HepG2 (cell line): ENCODE measurements around the gene IST1. TPM values are rescaled to one million over a fixed set of nuclear protein-coding genes. Genes with fewer than 3 reads are reported as not detected.
A peak's percentile ranks its signal among the peaks of the same experiment; 100 is the strongest.

Experiments used
- ATAC-seq: fragments of 200-7000 bp; cut with Tn5 transposase; 3 replicates; pipeline ENCODE4 v1.9.1; 2020; ENCODE audit warnings: mild to moderate bottlenecking, moderate library complexity
- BruUV-seq: library from RNA; stranded (reverse); fragments of 400-500 nt; replicated peaks from 2 replicates; lab custom pipeline; 2021; lab: Mats Ljungman, UMichigan
- CTCF ChIA-PET: fragments of 300-600 bp; formaldehyde crosslinking; extraction: SDS; loops from one replicate; lab custom pipeline; 2021; ENCODE audit warnings: low total read pairs, inconsistent platforms, low intra/inter-chr PET ratio; lab: Yijun Ruan, JAX
- POLR2A ChIA-PET: fragments of 350-600 bp; sonication (Branson Sonifier 250); formaldehyde crosslinking; loops from one replicate; lab custom pipeline; 2020; ENCODE audit warnings: antibody characterized with exemption, inconsistent platforms; lab: Yijun Ruan, JAX
- DNase-seq: peaks from one replicate; pipeline ENCODE4 v3.0.0-alpha.2; 2015; ENCODE audit warnings: low spot score
- FAIRE-seq: peaks from 3 replicates; lab custom pipeline; 2011; peaks lifted over from hg19 to GRCh38; lab: Jason Lieb, UNC
- H2AFZ ChIP-seq: one replicate; pipeline ENCODE4 v1.6.1; 2011; ENCODE audit warnings: low read length, inconsistent platforms
- H3K27ac ChIP-seq: fragments of 300-600 bp; 3 replicates; pipeline ENCODE4 v1.8.0; 2011; ENCODE audit warnings: mixed run types, mild to moderate bottlenecking, mixed read lengths, low read length, inconsistent platforms; ENCODE audit not compliant: insufficient read depth; ENCODE audit errors: extremely low read length
- H3K27me3 ChIP-seq, 2 experiments: fragments of 200-600 bp in 1 of 2; 2 replicates in 1 of 2; 3 replicates in 1 of 2; pipeline versions ENCODE4 v1.6.0 to v1.8.0; 2011; ENCODE audit warnings: low read length in 2 of 2, mild to moderate bottlenecking in 2 of 2, moderate library complexity in 2 of 2, inconsistent platforms in 1 of 2; ENCODE audit not compliant: insufficient read depth in 2 of 2, control insufficient read depth in 1 of 2
- H3K36me3 ChIP-seq, 2 experiments: fragments of 200-600 bp in 1 of 2; replicated peaks in 1 of 2; 2 replicates in 1 of 2; 3 replicates in 1 of 2; pipeline versions ENCODE4 v1.5.1 to v1.8.0; 2011; ENCODE audit warnings: low read length in 2 of 2, inconsistent platforms in 1 of 2; ENCODE audit not compliant: insufficient read depth in 2 of 2, control insufficient read depth in 1 of 2
- H3K4me1 ChIP-seq: 2 replicates; pipeline ENCODE4 v1.5.1; 2012; ENCODE audit warnings: low read length, inconsistent platforms; ENCODE audit not compliant: insufficient read depth
- H3K4me2 ChIP-seq: 2 replicates; pipeline ENCODE4 v1.6.0; 2011; ENCODE audit warnings: low read depth, low read length, inconsistent platforms
- H3K4me3 ChIP-seq, 3 experiments: fragments of 200-600 bp in 1 of 3; sonication (generic), shearing (Covaris generic) in 1 of 3; replicated peaks in 1 of 3; 2 replicates each; pipeline ENCODE4 v1.5.1; 2011 to 2016; ENCODE audit warnings: low read length in 3 of 3, inconsistent platforms in 2 of 3, low read depth in 2 of 3, mild to moderate bottlenecking in 2 of 3, control low read depth in 1 of 3, mixed read lengths in 1 of 3; ENCODE audit not compliant: insufficient read depth in 1 of 3
- H3K79me2 ChIP-seq: one replicate; pipeline ENCODE4 v1.6.1; 2011; ENCODE audit warnings: low read length, inconsistent platforms; ENCODE audit not compliant: insufficient read depth
- H3K9ac ChIP-seq: 2 replicates; pipeline ENCODE4 v1.6.0; 2011; ENCODE audit warnings: mild to moderate bottlenecking, low read depth, low read length, inconsistent platforms; ENCODE audit not compliant: insufficient read depth
- H3K9me3 ChIP-seq: 2 replicates; pipeline ENCODE4 v1.5.1; 2012; ENCODE audit warnings: mild to moderate bottlenecking, low read length
- H4K20me1 ChIP-seq: 2 replicates; pipeline ENCODE4 v1.6.0; 2011; ENCODE audit warnings: inconsistent platforms, mild to moderate bottlenecking, low read length, moderate library complexity; ENCODE audit not compliant: insufficient read depth
- ARID5B ChIP-seq: IDR thresholded peaks from 2 replicates; pipeline ENCODE4 v1.4.0; 2020; ENCODE audit warnings: mild to moderate bottlenecking, missing genetic modification reagents
- ASH2L ChIP-seq: fragments of 300-600, 200-600 bp; sonication (generic); IDR thresholded peaks from 2 replicates; pipeline ENCODE4 v1.7.0; 2017; ENCODE audit warnings: low read depth, mild to moderate bottlenecking, moderate library complexity, mixed read lengths, low read length; ENCODE audit not compliant: insufficient read length
- PAXIP1 ChIP-seq: sonication (generic); formaldehyde crosslinking; conservative IDR thresholded peaks from 2 replicates; pipeline ENCODE4 v1.4.0; 2020; ENCODE audit warnings: mild to moderate bottlenecking, missing genetic modification reagents, moderate library complexity
- POLR2A ChIP-seq, 2 experiments: IDR thresholded peaks; 2 replicates each; pipeline ENCODE4 v1.6.1; 2011; ENCODE audit warnings: low read depth in 2 of 2, low read length in 2 of 2, mild to moderate bottlenecking in 1 of 2, moderate library complexity in 1 of 2; ENCODE audit not compliant: insufficient read depth in 1 of 2
- POLR2AphosphoS2 ChIP-seq: IDR thresholded peaks from 2 replicates; pipeline ENCODE4 v1.6.1; 2011; ENCODE audit warnings: low read depth, low read length, improper control_type of control experiment
- RBM22 ChIP-seq: fragments of 200-400 bp; formaldehyde crosslinking; optimal IDR thresholded peaks from 2 replicates; pipeline ENCODE3; 2017; ENCODE audit warnings: mild to moderate bottlenecking, low read length, moderate library complexity
- ZFP41 ChIP-seq: sonication (generic); formaldehyde crosslinking; IDR thresholded peaks from 2 replicates; pipeline ENCODE4 v1.4.0; 2020; ENCODE audit warnings: mild to moderate bottlenecking, missing genetic modification reagents, borderline replicate concordance
- ZNF468 ChIP-seq: sonication (generic); formaldehyde crosslinking; IDR thresholded peaks from 2 replicates; pipeline ENCODE4 v1.8.0; 2022; ENCODE audit warnings: mild to moderate bottlenecking, moderate library complexity, missing genetic modification reagents
- WGBS: methylation state at CpG from one replicate; pipeline ENCODE4 v1.1.6; 2017; ENCODE audit warnings: low lambda C conversion rate; 5-methylcytosine and 5-hydroxymethylcytosine counted together
- in situ Hi-C: cut with HindIII; loops from 2 replicates; pipeline ENCODE4 v1.10.0; 2017; ENCODE audit warnings: low pct_unique_long_range_greater_than_20kb; ENCODE audit not compliant: extremely low pct_ligation_motif_present
- intact Hi-C: fragments of 100-400 bp; cut with micrococcal nuclease; formaldehyde crosslinking; loops from one replicate; pipeline ENCODE4 v1.10.0; 2022; ENCODE audit not compliant: unreplicated experiment
- polyA plus RNA-seq, 8 experiments: library from polyadenylated mRNA; depleted of rRNA in 3 of 8; stranded (reverse) in 7 of 8; unstranded in 1 of 8; fragments of >200 nt; fragmentation: Illumina TruSeq in 4 of 8; extraction: Trizol in 4 of 8; gene quantifications; 2 replicates each; pipeline versions ENCODE4 v1.2.1 to v1.2.3, GENCODE V29; 2011 to 2016; ENCODE audit warnings: low read depth in 4 of 8, missing spikeins in 1 of 8, mixed read lengths in 1 of 8; ENCODE audit not compliant: insufficient read depth in 1 of 8
- total RNA-seq, 5 experiments: library from RNA; depleted of rRNA; stranded (reverse); fragments of >200 nt; fragmentation: Illumina TruSeq; extraction: Trizol; gene quantifications; 2 replicates each; pipeline ENCODE4 v1.2.3, GENCODE V29; 2016; ENCODE audit warnings: low read depth in 1 of 5

IST1 gene
- total and polyA plus RNA-seq, 2 of the 13 experiments (the other 11 are each of a cell fraction or from before 2014, with no cell fraction given), result 346 to 415 TPM

GRCh38 chr16:71931599-71931998 is 36.3 kb downstream of the IST1 start:
- Histone ChIP-seq H3K4me3 (no peak overlapping the region), H2AFZ (no peak overlapping the region), H3K9me3 (no peaks in the 10 kb centered on the region), H3K27me3 (no peaks in the 10 kb centered on the region), H3K4me1 (peaks cover 7% of the 10 kb centered on the region), H3K36me3 (peaks cover 22 to 50% of the 10 kb centered on the region in 2 experiments), H3K79me2 (peaks cover 2% of the 10 kb centered on the region), H3K9ac (no peak overlapping the region), H3K27ac (no peak overlapping the region), H4K20me1 (peaks cover 6% of the 10 kb centered on the region), H3K4me2 (no peak overlapping the region)
- DNase-seq (no peak), FAIRE-seq (no peak), ATAC-seq (no peak)
- in situ Hi-C loops (no loop called here), intact Hi-C loops (no loop called here)
- 96% methylated on average over 6 of the region's 6 CpGs for WGBS
- CTCF ChIA-PET, result no interaction called here
- TF ChIP-seq ZNF468 (CRISPR knock-in tag) (no peak), RBM22 (peak; percentile 53)
- POLR2A ChIA-PET, result no interaction called here
- no TSS peak for BruUV-seq

GRCh38 chr16:71933017-71933416 is 37.7 kb downstream of the IST1 start:
- H3K4me2 ChIP-seq, result no peak overlapping the region
- no peak overlapping the region for H3K27ac ChIP-seq
- peaks cover 6% of the 10 kb centered on the region for H3K4me1 ChIP-seq
- POLR2A ChIA-PET, result no interaction called here
- no peak overlapping the region for H3K9ac ChIP-seq
- intact Hi-C loops, result no loop called here
- no TSS peak for BruUV-seq
- H4K20me1 ChIP-seq, result peaks cover under 1% of the 10 kb centered on the region
- ATAC-seq (no peak), DNase-seq (no peak), FAIRE-seq (no peak)
- no peak overlapping the region for H2AFZ ChIP-seq
- in situ Hi-C loops, result no loop called here
- CTCF ChIA-PET, result no interaction called here
- H3K79me2 ChIP-seq, result peaks cover 2% of the 10 kb centered on the region
- WGBS, result 97% methylated on average over 1 of the region's 1 CpG
- peaks cover 15 to 36% of the 10 kb centered on the region in 2 experiments for H3K36me3 ChIP-seq
- TF ChIP-seq POLR2AphosphoS2, result peak; percentile 75; the same call in 1 of the 2 replicates
- TF ChIP-seq ASH2L, result no peak
- TF ChIP-seq ZFP41 (CRISPR knock-in tag), result no peak
- peak; percentile 84 for TF ChIP-seq RBM22
- TF ChIP-seq POLR2A (IDR thresholded peaks at IDR 0.05; ENCODE audit: insufficient read depth in 1 of 2, low read depth in 2 of 2, low read length in 2 of 2), result peak in 1 of 2 experiments; percentile 21; a peak in 1 of 4 replicates
- TF ChIP-seq PAXIP1 (CRISPR knock-in tag), result no peak
- no peak for TF ChIP-seq ARID5B (CRISPR knock-in tag)
- H3K4me3 ChIP-seq, result no peak overlapping the region
- no peaks in the 10 kb centered on the region for H3K27me3 ChIP-seq
- no peaks in the 10 kb centered on the region for H3K9me3 ChIP-seq
